ENCODE results near the gene HDAC9. TPM values are rescaled to one million over a fixed set of nuclear protein-coding genes. Genes with fewer than 3 reads are reported as not detected.

The HDAC9 gene
- total and polyA plus RNA-seq, 11 donors = 4.8 to 62.9 (median 30.6) TPM

DNA sequence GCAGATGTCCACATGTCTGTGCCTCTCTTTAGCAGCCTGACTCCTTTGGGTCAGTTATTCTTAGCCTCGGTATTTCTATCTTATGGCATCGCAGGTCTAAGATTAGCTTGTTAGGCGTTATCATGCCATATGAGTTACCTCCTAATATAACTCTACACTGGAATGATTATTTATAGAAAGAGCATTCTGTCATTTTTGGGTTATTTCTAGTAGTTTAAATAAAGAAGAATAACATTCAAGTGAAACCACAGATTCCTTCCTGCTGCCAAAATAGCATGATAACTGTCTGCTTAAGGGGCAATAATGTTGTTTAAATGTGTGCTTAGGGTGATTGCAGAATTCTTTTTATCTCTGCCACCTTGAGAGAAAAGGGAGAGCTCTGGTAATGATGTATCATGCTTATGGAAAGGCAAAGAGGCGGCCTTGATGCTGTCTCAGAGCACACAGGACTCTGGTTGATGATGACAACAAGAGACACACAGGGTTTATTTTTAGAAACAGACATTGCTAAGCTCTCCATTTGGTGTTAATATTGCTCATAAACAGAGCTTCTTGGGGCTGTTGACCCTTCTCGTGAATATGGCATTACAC lies 10.4 kb downstream of the HDAC9 start:
- Histone ChIP-seq H3K9me3 (no peaks in the 10 kb centered on the region), H3K36me3 (no peaks in the 10 kb centered on the region), H3K27ac (peak overlapping the region; percentile 16 to 75 (median 67)), H3K4me3 (peak overlapping the region in 1 of 12 donors; percentile 0), H3K4me1 (peaks cover 0 to 52% (median 28%) of the 10 kb centered on the region in 12 donors), H3K27me3 (no peaks in the 10 kb centered on the region)
- ATAC-seq (peak; percentile 59 to 70 (median 65)), DNase-seq (no peak)
- TF ChIP-seq, protein P1, sequence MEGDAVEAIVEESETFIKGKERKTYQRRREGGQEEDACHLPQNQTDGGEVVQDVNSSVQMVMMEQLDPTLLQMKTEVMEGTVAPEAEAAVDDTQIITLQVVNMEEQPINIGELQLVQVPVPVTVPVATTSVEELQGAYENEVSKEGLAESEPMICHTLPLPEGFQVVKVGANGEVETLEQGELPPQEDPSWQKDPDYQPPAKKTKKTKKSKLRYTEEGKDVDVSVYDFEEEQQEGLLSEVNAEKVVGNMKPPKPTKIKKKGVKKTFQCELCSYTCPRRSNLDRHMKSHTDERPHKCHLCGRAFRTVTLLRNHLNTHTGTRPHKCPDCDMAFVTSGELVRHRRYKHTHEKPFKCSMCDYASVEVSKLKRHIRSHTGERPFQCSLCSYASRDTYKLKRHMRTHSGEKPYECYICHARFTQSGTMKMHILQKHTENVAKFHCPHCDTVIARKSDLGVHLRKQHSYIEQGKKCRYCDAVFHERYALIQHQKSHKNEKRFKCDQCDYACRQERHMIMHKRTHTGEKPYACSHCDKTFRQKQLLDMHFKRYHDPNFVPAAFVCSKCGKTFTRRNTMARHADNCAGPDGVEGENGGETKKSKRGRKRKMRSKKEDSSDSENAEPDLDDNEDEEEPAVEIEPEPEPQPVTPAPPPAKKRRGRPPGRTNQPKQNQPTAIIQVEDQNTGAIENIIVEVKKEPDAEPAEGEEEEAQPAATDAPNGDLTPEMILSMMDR (IDR thresholded peaks at IDR 0.05) = no peak
- no peak for TF ChIP-seq POLR2A (IDR thresholded peaks at IDR 0.05)
- WGBS, 4 donors = 33 to 41% (median 37%) methylated on average over 5 of the region's 5 CpGs
- intact Hi-C loops (cut with DNase I) = loop anchor here in 1 of 10 donors (10.0 kb wide), 1 partner anchor 301 kb away; no protein-coding TSS in a partner anchor

DNA sequence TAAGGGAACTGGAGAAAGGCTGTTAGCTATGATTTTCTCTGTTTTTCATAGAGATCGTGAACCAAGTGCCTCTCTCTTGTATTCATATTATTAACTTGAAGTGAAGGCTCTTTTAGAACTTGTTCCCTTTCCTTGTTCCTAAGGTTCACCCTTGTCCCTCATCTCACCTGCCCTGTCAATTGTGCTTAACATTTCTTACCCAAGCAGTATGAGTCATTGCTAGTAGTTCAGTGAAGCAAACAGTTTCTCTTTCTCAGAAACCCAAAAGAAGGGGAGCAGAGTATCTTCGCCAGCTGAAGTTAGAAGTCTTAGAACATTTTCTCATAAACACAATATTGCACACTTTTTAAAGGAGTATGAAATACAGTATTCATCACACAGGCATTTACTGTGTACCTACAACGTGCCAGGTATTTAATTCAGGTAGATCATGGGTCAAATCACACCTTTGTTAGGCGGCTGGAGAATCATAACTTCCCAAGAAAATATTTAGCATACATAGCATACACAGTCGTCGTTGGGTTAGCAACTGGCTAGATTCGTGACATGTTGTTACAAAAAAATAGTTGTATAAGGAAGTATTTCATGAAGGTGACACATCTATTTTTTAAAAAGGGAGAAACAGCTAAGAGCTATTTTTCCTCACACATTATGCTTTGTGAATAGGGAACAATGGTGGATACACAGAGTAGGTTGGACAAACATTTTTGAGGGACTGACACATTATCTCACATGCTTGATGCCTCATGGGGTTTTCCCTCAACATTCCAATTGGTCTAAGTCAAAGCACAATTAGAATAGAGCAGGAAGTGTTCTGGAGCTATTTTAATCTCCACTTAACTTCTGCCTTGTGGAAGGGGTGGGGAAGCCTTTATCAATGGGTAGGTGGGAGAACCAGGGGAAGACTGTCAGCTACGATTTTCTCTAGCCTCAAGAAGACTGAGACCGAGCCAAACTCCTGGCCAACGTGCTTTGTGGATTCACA lies 13.2 kb downstream of the HDAC9 start:
- TF ChIP-seq POLR2A (IDR thresholded peaks at IDR 0.05) = no peak
- TF ChIP-seq, protein P1 (IDR thresholded peaks at IDR 0.05) = no peak
- H3K9me3 ChIP-seq = no peaks in the 10 kb centered on the region
- no peaks in the 10 kb centered on the region for H3K27me3 ChIP-seq
- intact Hi-C loops (cut with DNase I) = loop anchor here in 1 of 10 donors (10.0 kb wide), 1 partner anchor 304 kb away; no protein-coding TSS in a partner anchor
- H3K36me3 ChIP-seq = no peaks in the 10 kb centered on the region
- peak in 2 of 5 donors; percentile 22 to 38 for DNase-seq
- H3K4me3 ChIP-seq = peak overlapping the region in 10 of 12 donors; percentile 9 to 57 (median 45)
- H3K27ac ChIP-seq = peak overlapping the region; percentile 14 to 90 (median 74)
- peak; percentile 86 to 94 (median 89) for ATAC-seq
- H3K4me1 ChIP-seq = peaks cover 0 to 48% (median 23%) of the 10 kb centered on the region in 12 donors
- 39 to 48% (median 44%) methylated on average over 10 of the region's 10 CpGs for WGBS, 4 donors

DNA sequence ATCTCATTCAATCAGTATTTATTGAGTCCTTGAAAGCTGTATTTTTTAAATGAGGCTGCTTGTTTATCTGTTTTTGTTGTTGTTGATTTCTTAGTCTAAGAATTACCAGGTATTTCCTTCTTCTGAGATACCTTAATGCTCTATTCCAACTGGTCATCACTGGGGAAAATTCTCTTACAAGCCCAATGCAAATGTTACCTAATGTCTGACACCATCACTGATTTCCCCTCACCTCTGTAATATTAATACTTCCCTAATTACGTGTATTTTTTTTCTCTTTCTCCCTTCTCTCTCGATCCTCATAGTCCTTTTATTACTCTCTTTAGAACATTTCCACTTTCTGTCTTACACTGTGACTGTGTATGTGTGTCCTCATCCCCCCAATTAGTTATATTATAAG lies 13.9 kb downstream of the HDAC9 start:
- intact Hi-C loops (cut with DNase I) = loop anchor here in 1 of 10 donors (10.0 kb wide), 1 partner anchor 305 kb away; no protein-coding TSS in a partner anchor
- H3K9me3 ChIP-seq = no peaks in the 10 kb centered on the region
- H3K4me3 ChIP-seq = peak overlapping the region in 10 of 12 donors; percentile 9 to 57 (median 45)
- no peaks in the 10 kb centered on the region for H3K27me3 ChIP-seq
- TF ChIP-seq, protein P1 (IDR thresholded peaks at IDR 0.05) = no peak
- no peak for TF ChIP-seq POLR2A (IDR thresholded peaks at IDR 0.05)
- H3K27ac ChIP-seq = peak overlapping the region; percentile 14 to 90 (median 74)
- no peaks in the 10 kb centered on the region for H3K36me3 ChIP-seq
- DNase-seq (no peak), ATAC-seq (peak in 3 of 4 donors; percentile 13 to 25 (median 23))
- H3K4me1 ChIP-seq = peaks cover 0 to 48% (median 23%) of the 10 kb centered on the region in 12 donors
- WGBS, 4 donors = 16 to 30% (median 21%) methylated on average over 2 of the region's 2 CpGs
